Measurements from ENCODE around the gene EFCAB14.

- no peak for TF ChIP-seq POLR2AphosphoS5 (IDR thresholded peaks at IDR 0.05; ENCODE audit: low read depth, low read length)
- no peak for TF ChIP-seq REST (IDR thresholded peaks at IDR 0.05; ENCODE audit: insufficient read depth in 1 of 2, low read depth in 2 of 2, low read length in 1 of 2)
- TF ChIP-seq CTCF (IDR thresholded peaks at IDR 0.05): no peak
- no peak for TF ChIP-seq TCF7L2 (IDR thresholded peaks at IDR 0.05; ENCODE audit: low read depth, low read length)
Measured at GRCh38 chr1:46673749-46674182, 45.1 kb downstream of the EFCAB14 start.

Measured in Panc1 (cell line).